A673 (cell line): ENCODE results near the gene HES1.

ENCODE experiments used
- EZH2 ChIP-seq: fragments of 200-600 bp; sonication (generic); IDR thresholded peaks from 2 replicates; pipeline ENCODE4 v1.6.1; 2017; ENCODE audit warnings: borderline replicate concordance, low read depth, mild to moderate bottlenecking, mixed read lengths, antibody characterized with exemption, low read length; ENCODE audit not compliant: poor library complexity, severe bottlenecking
- TF ChIP-seq, protein P1 (sequence below): fragments of 300-800, 200-600 bp; sonication (generic); conservative IDR thresholded peaks from 2 replicates; pipeline ENCODE4 v1.5.1; 2017; ENCODE audit warnings: low read depth, mild to moderate bottlenecking, antibody characterized with exemption, low read length, moderate library complexity, mixed read lengths

DNA sequence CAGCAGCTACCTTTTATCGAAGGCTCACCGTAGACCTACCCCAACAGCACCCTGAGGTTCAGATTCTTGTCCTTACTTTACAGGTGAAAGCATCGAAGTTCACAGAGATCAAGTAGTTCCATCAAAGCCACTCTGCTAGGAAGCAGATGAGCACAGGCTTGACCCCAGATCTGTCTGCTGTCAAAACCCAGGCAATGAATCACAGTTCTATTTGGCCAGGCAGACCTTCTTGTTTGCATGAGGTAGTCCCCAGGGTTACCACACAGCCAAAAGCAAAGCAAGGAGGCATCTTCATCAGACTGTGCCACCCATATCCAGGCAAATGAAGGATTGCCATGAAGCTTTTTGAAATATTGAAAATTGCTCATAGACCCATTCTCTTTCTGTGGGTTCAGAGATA is 33.0 kb downstream of the HES1 start:
- TF ChIP-seq, protein P1, sequence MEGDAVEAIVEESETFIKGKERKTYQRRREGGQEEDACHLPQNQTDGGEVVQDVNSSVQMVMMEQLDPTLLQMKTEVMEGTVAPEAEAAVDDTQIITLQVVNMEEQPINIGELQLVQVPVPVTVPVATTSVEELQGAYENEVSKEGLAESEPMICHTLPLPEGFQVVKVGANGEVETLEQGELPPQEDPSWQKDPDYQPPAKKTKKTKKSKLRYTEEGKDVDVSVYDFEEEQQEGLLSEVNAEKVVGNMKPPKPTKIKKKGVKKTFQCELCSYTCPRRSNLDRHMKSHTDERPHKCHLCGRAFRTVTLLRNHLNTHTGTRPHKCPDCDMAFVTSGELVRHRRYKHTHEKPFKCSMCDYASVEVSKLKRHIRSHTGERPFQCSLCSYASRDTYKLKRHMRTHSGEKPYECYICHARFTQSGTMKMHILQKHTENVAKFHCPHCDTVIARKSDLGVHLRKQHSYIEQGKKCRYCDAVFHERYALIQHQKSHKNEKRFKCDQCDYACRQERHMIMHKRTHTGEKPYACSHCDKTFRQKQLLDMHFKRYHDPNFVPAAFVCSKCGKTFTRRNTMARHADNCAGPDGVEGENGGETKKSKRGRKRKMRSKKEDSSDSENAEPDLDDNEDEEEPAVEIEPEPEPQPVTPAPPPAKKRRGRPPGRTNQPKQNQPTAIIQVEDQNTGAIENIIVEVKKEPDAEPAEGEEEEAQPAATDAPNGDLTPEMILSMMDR, result no peak
- TF ChIP-seq EZH2, result no peak
